ENCODE results near the gene KCTD11. TPM values are rescaled to one million over a fixed set of nuclear protein-coding genes. Genes with fewer than 3 reads are reported as not detected.

KCTD11 gene
- polyA plus RNA-seq, 1 donor (not counting 4 experiments of a cell fraction or from before 2014, with no cell fraction given): 18.5 TPM

- Histone ChIP-seq H4K20me1 (ENCODE audit: control insufficient read depth, extremely low read depth, insufficient read depth, low read length) (no peaks in the 10 kb centered on the region), H3K27me3 (ENCODE audit: control insufficient read depth, extremely low read depth, insufficient read depth, low read length) (no peaks in the 10 kb centered on the region), H3K36me3 (ENCODE audit: control insufficient read depth in 2 of 2, extremely low read depth in 1 of 2, insufficient read depth in 2 of 2, low read length in 2 of 2) (no peaks in the 10 kb centered on the region), H2AFZ (ENCODE audit: control insufficient read depth, low read length) (no peak overlapping the region), H3K27ac (ENCODE audit: control insufficient read depth, insufficient read depth, low read length) (peak overlapping the region; percentile 51), H3K4me3 (ENCODE audit: control insufficient read depth in 2 of 3, extremely low read depth in 1 of 3, insufficient read depth in 2 of 3, low read depth in 1 of 3, low read length in 3 of 3) (no peak overlapping the region), H3K9me1 (ENCODE audit: control insufficient read depth, extremely low read depth, insufficient read depth, low read length) (no peaks in the 10 kb centered on the region), H3K9me3 (ENCODE audit: control insufficient read depth, low read depth, low read length) (no peaks in the 10 kb centered on the region), H3K9ac (ENCODE audit: control insufficient read depth, extremely low read depth, insufficient read depth, low read length) (no peak overlapping the region), H3K4me1 (ENCODE audit: control insufficient read depth, extremely low read depth, insufficient read depth, low read length) (peaks cover 36% of the 10 kb centered on the region), H3K79me2 (ENCODE audit: control insufficient read depth, insufficient read depth, low read length) (peaks cover 23% of the 10 kb centered on the region), H3K4me2 (ENCODE audit: control insufficient read depth, extremely low read depth, insufficient read depth, low read depth, low read length) (no peak overlapping the region)
- dilution Hi-C loops (cut with MboI; ENCODE audit: extremely low pct_ligation_motif_present, low sequenced_read_pairs): no loop called here
- TF ChIP-seq EZH2 (IDR thresholded peaks at IDR 0.05; ENCODE audit: low read length) (no peak), CTCF (optimal IDR thresholded peaks at IDR 0.05 in 1 of 3, IDR thresholded peaks at IDR 0.05 in 1 of 3, conservative IDR thresholded peaks at IDR 0.05 in 1 of 3; ENCODE audit: extremely low read depth in 1 of 3, insufficient read depth in 2 of 3, low read length in 3 of 3) (no peak)
- FAIRE-seq (peak; percentile 39), DNase-seq (ENCODE audit: low read depth, low spot score) (no peak)
Measured at GRCh38 chr17:7355573-7355972, 3.6 kb downstream of the KCTD11 start.

- Histone ChIP-seq H3K9ac (ENCODE audit: control insufficient read depth, extremely low read depth, insufficient read depth, low read length) (no peak overlapping the region), H3K27me3 (ENCODE audit: control insufficient read depth, extremely low read depth, insufficient read depth, low read length) (no peaks in the 10 kb centered on the region), H4K20me1 (ENCODE audit: control insufficient read depth, extremely low read depth, insufficient read depth, low read length) (no peaks in the 10 kb centered on the region), H3K4me1 (ENCODE audit: control insufficient read depth, extremely low read depth, insufficient read depth, low read length) (peaks cover 36% of the 10 kb centered on the region), H3K4me2 (ENCODE audit: control insufficient read depth, extremely low read depth, insufficient read depth, low read depth, low read length) (no peak overlapping the region), H2AFZ (ENCODE audit: control insufficient read depth, low read length) (no peak overlapping the region), H3K9me3 (ENCODE audit: control insufficient read depth, low read depth, low read length) (no peaks in the 10 kb centered on the region), H3K27ac (ENCODE audit: control insufficient read depth, insufficient read depth, low read length) (no peak overlapping the region), H3K79me2 (ENCODE audit: control insufficient read depth, insufficient read depth, low read length) (peaks cover 20% of the 10 kb centered on the region), H3K36me3 (ENCODE audit: control insufficient read depth in 2 of 2, extremely low read depth in 1 of 2, insufficient read depth in 2 of 2, low read length in 2 of 2) (no peaks in the 10 kb centered on the region), H3K9me1 (ENCODE audit: control insufficient read depth, extremely low read depth, insufficient read depth, low read length) (no peaks in the 10 kb centered on the region), H3K4me3 (ENCODE audit: control insufficient read depth in 2 of 3, extremely low read depth in 1 of 3, insufficient read depth in 2 of 3, low read depth in 1 of 3, low read length in 3 of 3) (no peak overlapping the region)
- FAIRE-seq (peak; percentile 17), DNase-seq (ENCODE audit: low read depth, low spot score) (peak; percentile 72)
- dilution Hi-C loops (cut with MboI; ENCODE audit: extremely low pct_ligation_motif_present, low sequenced_read_pairs): no loop called here
- TF ChIP-seq EZH2 (IDR thresholded peaks at IDR 0.05; ENCODE audit: low read length) (no peak), CTCF (optimal IDR thresholded peaks at IDR 0.05 in 1 of 3, IDR thresholded peaks at IDR 0.05 in 1 of 3, conservative IDR thresholded peaks at IDR 0.05 in 1 of 3; ENCODE audit: extremely low read depth in 1 of 3, insufficient read depth in 2 of 3, low read length in 3 of 3) (peak; percentile 82 to 100 (median 98))
Measured at GRCh38 chr17:7356072-7356549, 4.1 kb downstream of the KCTD11 start.

All from keratinocyte (primary cell).